ENCODE measurements around the gene SLIT1. TPM values are rescaled to one million over a fixed set of nuclear protein-coding genes. Genes with fewer than 3 reads are reported as not detected.
"Not testable (repeated sequence)": the region's sequence is repeated elsewhere in the genome, so short reads cannot be mapped to it uniquely, and the experiment has no call there.

The SLIT1 gene
- total and polyA plus RNA-seq, 8 donors = 0.20 to 7.0 (median 3.7) TPM

DNA sequence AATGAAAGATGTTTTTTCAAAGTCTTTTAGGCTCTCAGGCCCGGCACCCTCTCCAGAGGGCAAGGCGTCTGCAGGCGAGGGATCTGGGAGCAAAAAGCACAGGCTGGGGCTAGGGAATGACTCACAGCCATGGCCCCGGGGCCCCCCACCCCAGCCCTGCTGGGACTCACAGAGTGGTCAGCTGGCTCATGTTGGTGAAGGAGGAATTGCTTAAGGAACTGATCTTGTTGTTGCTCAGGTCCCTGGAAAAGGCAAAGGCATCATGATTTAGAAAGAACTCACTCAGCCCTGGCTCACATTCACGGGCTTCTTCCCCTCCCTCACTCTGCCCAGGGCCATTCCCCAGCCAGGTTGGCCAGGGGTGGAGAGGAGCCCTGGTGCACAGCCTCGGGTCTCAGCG is 151.5 kb downstream of the SLIT1 start:
- no peak for ATAC-seq
- Histone ChIP-seq H3K4me3 (no peak overlapping the region), H3K27ac (no peak overlapping the region), H3K36me3 (no peaks in the 10 kb centered on the region), H3K9me3 (no peaks in the 10 kb centered on the region), H3K27me3 (no peaks in the 10 kb centered on the region), H3K4me1 (peaks cover 4 to 11% of the 10 kb centered on the region in 2 donors)
- intact Hi-C loops (cut with DNase I) = no loop called here
- TF ChIP-seq, protein P1, sequence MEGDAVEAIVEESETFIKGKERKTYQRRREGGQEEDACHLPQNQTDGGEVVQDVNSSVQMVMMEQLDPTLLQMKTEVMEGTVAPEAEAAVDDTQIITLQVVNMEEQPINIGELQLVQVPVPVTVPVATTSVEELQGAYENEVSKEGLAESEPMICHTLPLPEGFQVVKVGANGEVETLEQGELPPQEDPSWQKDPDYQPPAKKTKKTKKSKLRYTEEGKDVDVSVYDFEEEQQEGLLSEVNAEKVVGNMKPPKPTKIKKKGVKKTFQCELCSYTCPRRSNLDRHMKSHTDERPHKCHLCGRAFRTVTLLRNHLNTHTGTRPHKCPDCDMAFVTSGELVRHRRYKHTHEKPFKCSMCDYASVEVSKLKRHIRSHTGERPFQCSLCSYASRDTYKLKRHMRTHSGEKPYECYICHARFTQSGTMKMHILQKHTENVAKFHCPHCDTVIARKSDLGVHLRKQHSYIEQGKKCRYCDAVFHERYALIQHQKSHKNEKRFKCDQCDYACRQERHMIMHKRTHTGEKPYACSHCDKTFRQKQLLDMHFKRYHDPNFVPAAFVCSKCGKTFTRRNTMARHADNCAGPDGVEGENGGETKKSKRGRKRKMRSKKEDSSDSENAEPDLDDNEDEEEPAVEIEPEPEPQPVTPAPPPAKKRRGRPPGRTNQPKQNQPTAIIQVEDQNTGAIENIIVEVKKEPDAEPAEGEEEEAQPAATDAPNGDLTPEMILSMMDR (IDR thresholded peaks at IDR 0.05) = no peak
- DNase-seq = no peak

DNA sequence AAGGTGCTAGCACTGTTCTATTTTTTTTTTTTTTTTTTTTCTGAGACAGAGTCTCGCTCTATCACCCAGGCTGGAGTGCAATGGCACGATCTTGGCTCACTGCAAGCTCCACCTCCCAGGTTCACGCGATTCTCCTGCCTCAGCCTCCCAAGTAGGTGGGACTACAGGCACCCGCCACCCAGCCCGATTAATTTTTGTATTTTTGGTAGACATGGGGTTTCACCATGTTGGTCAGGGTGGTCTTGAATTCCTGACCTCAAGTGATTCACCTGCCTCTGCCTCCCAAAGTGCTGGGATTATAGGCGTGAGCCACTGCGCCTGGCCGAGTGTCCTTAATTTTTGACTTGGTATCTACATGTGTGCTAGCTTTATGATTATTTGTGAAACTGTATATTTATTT is 151.9 kb downstream of the SLIT1 start:
- ATAC-seq; intact Hi-C loops (cut with DNase I): not testable (repeated sequence)

DNA sequence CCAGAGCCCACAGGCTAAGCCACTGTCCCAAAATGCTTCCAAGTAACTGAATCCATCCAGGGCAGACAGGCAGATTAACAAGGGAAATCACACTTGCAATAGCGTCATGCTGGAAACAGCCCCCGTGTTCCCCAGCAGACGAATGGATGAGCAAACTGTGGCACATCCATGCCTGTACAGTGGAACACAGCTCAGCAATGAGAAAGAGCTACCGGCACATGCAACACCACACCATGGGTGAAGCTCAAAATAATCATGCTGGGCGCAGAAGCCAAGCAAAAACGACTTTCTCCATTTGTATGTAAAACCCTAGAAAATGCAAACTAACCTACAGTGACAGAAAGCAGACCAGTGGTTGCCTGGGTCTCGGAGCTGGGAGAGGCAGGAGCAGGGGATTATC is 153.1 kb downstream of the SLIT1 start:
- intact Hi-C loops (cut with DNase I) = no loop called here
- ATAC-seq (no peak), DNase-seq (no peak)
- TF ChIP-seq, protein P1 (IDR thresholded peaks at IDR 0.05) = no peak
- H3K4me3 ChIP-seq = no peak overlapping the region
- no peaks in the 10 kb centered on the region for H3K36me3 ChIP-seq
- no peaks in the 10 kb centered on the region for H3K27me3 ChIP-seq
- H3K4me1 ChIP-seq = peaks cover 4 to 5% of the 10 kb centered on the region in 2 donors
- no peak overlapping the region for H3K27ac ChIP-seq
- H3K9me3 ChIP-seq = no peaks in the 10 kb centered on the region

More for the DNA sequence above, 151.9 kb downstream of the SLIT1 start:
- not testable (repeated sequence) for H3K27me3 ChIP-seq, H3K4me3 ChIP-seq, DNase-seq, H3K9me3 ChIP-seq, H3K27ac ChIP-seq, H3K36me3 ChIP-seq
- H3K4me1 ChIP-seq = peaks cover 4 to 11% of the 10 kb centered on the region in 2 donors

DNA sequence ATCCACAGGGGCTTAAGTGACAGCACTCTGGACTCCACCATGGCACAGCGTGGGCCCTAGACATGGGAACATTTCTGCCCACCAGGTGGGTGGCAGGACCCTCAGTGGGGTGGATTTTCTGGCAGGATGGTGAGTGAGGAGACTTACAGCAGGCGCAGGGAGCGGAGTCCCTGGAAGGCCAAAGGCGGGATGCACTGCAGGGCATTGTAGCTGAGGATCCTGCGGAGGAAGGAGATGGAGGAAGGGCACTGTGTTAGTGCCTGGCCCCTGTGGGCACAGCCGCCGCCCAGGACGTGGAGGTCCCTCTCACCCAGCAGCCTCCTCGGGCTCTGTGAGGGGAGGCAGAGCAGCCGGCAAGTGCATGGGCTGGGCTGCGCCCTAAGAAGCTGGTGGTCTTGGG is 154.3 kb downstream of the SLIT1 start:
- ATAC-seq (no peak), DNase-seq (no peak)
- no peaks in the 10 kb centered on the region for H3K9me3 ChIP-seq
- H3K27me3 ChIP-seq = no peaks in the 10 kb centered on the region
- intact Hi-C loops (cut with DNase I) = no loop called here
- H3K27ac ChIP-seq = no peak overlapping the region
- H3K4me1 ChIP-seq = no peaks in the 10 kb centered on the region
- H3K36me3 ChIP-seq = no peaks in the 10 kb centered on the region
- TF ChIP-seq, protein P1 (IDR thresholded peaks at IDR 0.05) = no peak
- no peak overlapping the region for H3K4me3 ChIP-seq

DNA sequence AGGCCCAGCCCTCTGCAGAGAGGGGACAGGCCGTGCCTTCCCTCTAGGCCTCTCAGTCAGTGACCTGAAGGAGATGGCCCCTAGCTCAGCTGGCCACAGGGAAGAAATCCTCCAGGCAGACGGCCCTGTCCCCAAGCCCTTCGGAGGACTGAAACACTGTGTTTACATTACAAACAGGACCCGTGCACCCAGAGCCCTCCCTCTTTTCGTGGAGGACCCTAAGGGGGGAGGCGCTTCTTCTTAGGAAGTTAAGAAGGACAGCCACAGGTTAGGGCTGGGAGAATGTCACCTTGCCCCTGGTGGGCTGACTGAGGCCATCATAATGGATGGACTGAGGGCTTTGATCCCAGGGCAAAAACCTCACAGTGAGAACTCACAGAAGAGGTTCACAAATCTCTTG is 154.9 kb downstream of the SLIT1 start:
- DNase-seq (no peak), ATAC-seq (no peak)
- TF ChIP-seq, protein P1 (IDR thresholded peaks at IDR 0.05) = no peak
- Histone ChIP-seq H3K27me3 (no peaks in the 10 kb centered on the region), H3K27ac (no peak overlapping the region), H3K9me3 (no peaks in the 10 kb centered on the region), H3K4me3 (no peak overlapping the region), H3K4me1 (no peaks in the 10 kb centered on the region), H3K36me3 (no peaks in the 10 kb centered on the region)
- intact Hi-C loops (cut with DNase I) = no loop called here

DNA sequence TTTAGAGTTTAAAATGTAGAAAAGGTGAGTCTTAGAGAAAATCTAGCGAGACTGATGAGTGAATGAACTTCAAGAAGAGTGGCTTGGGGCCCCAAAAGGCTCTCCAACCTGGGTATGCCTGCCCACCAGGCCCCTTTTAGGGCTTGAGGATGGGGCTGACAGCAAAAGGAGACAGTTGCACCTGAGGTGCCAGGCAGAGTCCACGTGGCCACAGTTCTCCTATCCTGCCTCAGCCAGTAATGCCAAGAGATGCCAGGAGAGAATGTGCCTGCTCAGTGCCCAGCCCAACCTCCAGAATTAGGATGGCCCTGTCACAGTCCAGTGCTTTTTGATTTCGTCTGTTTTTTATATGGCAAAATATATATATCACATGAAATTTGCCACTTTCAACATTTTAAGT is 156.5 kb downstream of the SLIT1 start:
- H3K27me3 ChIP-seq = no peaks in the 10 kb centered on the region
- H3K9me3 ChIP-seq = no peaks in the 10 kb centered on the region
- DNase-seq (no peak), ATAC-seq (no peak)
- H3K4me3 ChIP-seq = no peak overlapping the region
- no peaks in the 10 kb centered on the region for H3K36me3 ChIP-seq
- no peak overlapping the region for H3K27ac ChIP-seq
- no peaks in the 10 kb centered on the region for H3K4me1 ChIP-seq
- intact Hi-C loops (cut with DNase I) = no loop called here
- TF ChIP-seq, protein P1 (IDR thresholded peaks at IDR 0.05) = no peak
